Inferior parietal cortex (tissue), 1 donor: ENCODE data around the gene PPP1R9B.

Experiments
- DNase-seq: peaks from one replicate; pipeline ENCODE4 v3.0.0-alpha.2; 2016; ENCODE audit errors: extremely low spot score

PPP1R9B gene

GRCh38 chr17:50143461-50144176, 6.9 kb downstream of the PPP1R9B start:
- DNase-seq = no peak

GRCh38 chr17:50141745-50142110, 8.7 kb downstream of the PPP1R9B start:
- no peak for DNase-seq

- DNase-seq = no peak
Observed at GRCh38 chr17:50141026-50141744, 9.3 kb downstream of the PPP1R9B start.

- peak; percentile 70 for DNase-seq
Observed at GRCh38 chr17:50139950-50140885, 10.3 kb downstream of the PPP1R9B start.

GRCh38 chr17:50139185-50139783, 11.2 kb downstream of the PPP1R9B start:
- no peak for DNase-seq

GRCh38 chr17:50137042-50137441, 13.4 kb downstream of the PPP1R9B start:
- DNase-seq = no peak

GRCh38 chr17:50136096-50136687, 14.3 kb downstream of the PPP1R9B start:
- no peak for DNase-seq

- no peak for DNase-seq
Observed at GRCh38 chr17:50135316-50136095, 15.0 kb downstream of the PPP1R9B start.

GRCh38 chr17:50134206-50135110, 16.0 kb downstream of the PPP1R9B start:
- DNase-seq = no peak

GRCh38 chr17:50133769-50134099, 16.7 kb downstream of the PPP1R9B start:
- DNase-seq = no peak

- DNase-seq = no peak
Observed at GRCh38 chr17:50133028-50133768, 17.3 kb downstream of the PPP1R9B start.

GRCh38 chr17:50132104-50132794, 18.2 kb downstream of the PPP1R9B start:
- no peak for DNase-seq

- DNase-seq = no peak
Observed at GRCh38 chr17:50130559-50131305, 19.7 kb downstream of the PPP1R9B start.

- DNase-seq = no peak
Observed at GRCh38 chr17:50129728-50130558, 20.5 kb downstream of the PPP1R9B start, which contains the start of gene SAMD14. Gene SAMD14 (minus strand): TSS chr17:50130160. CDS start chr17:50124959, 5,201 bp downstream.

GRCh38 chr17:50129353-50129727, 21.1 kb downstream of the PPP1R9B start:
- no peak for DNase-seq

- DNase-seq = no peak
Observed at GRCh38 chr17:50128441-50129352, 21.8 kb downstream of the PPP1R9B start.
